ENCODE measurements around the gene PANK1. TPM values are rescaled to one million over a fixed set of nuclear protein-coding genes. Genes with fewer than 3 reads are reported as not detected.
"Not testable (repeated sequence)": the region's sequence is repeated elsewhere in the genome, so short reads cannot be mapped to it uniquely, and the experiment has no call there.

Gene PANK1
- total RNA-seq, 2 experiments from 2014 or later: 6.2 to 7.8 TPM

GRCh38 chr10:89625041-89625765, 19.8 kb downstream of the PANK1 start:
- Mint-ChIP-seq H3K27ac (no peak overlapping the region), H3K4me3 (no peak overlapping the region), H3K4me1 (no peaks in the 10 kb centered on the region), H3K27me3 (no peaks in the 10 kb centered on the region), H3K36me3 (peaks cover 9% of the 10 kb centered on the region), H3K9me3 (ENCODE audit: low read depth) (peaks cover 4% of the 10 kb centered on the region)
- CTCF ChIA-PET: no interaction called here
- DNase-seq (no peak), ATAC-seq (no peak)

- Mint-ChIP-seq H3K27ac (no peak overlapping the region), H3K9me3 (ENCODE audit: low read depth) (peaks cover 6% of the 10 kb centered on the region), H3K4me1 (no peaks in the 10 kb centered on the region), H3K4me3 (no peak overlapping the region), H3K27me3 (peaks cover 4% of the 10 kb centered on the region), H3K36me3 (peaks cover 12% of the 10 kb centered on the region)
- no peak for DNase-seq
- CTCF ChIA-PET: no interaction called here
- ATAC-seq: no peak
These were observed 21.0 kb downstream of the PANK1 start for GRCh38 chr10:89624020-89624419.

GRCh38 chr10:89622151-89622550, 22.9 kb downstream of the PANK1 start:
- no peak for DNase-seq
- Mint-ChIP-seq H3K4me3 (no peak overlapping the region), H3K9me3 (ENCODE audit: low read depth) (peaks cover 6% of the 10 kb centered on the region), H3K36me3 (peaks cover 12% of the 10 kb centered on the region), H3K27ac (no peak overlapping the region), H3K4me1 (no peaks in the 10 kb centered on the region), H3K27me3 (peaks cover 4% of the 10 kb centered on the region)
- ATAC-seq: no peak
- CTCF ChIA-PET: no interaction called here

- Mint-ChIP-seq H3K27ac (no peak overlapping the region), H3K4me1 (no peaks in the 10 kb centered on the region), H3K4me3 (no peak overlapping the region), H3K36me3 (peaks cover 12% of the 10 kb centered on the region), H3K27me3 (peaks cover 4% of the 10 kb centered on the region), H3K9me3 (ENCODE audit: low read depth) (peaks cover 6% of the 10 kb centered on the region)
- CTCF ChIA-PET: no interaction called here
- DNase-seq (no peak), ATAC-seq (no peak)
These were observed 23.6 kb downstream of the PANK1 start for GRCh38 chr10:89621438-89621837.

- H3K9me3 Mint-ChIP-seq (ENCODE audit: low read depth); DNase-seq; H3K4me3 Mint-ChIP-seq; H3K4me1 Mint-ChIP-seq; H3K27ac Mint-ChIP-seq; ATAC-seq; CTCF ChIA-PET; H3K27me3 Mint-ChIP-seq: not testable (repeated sequence)
- peaks cover 11% of the 10 kb centered on the region for H3K36me3 Mint-ChIP-seq
These were observed 24.7 kb downstream of the PANK1 start for GRCh38 chr10:89620296-89620695.

GRCh38 chr10:89615824-89616223, 29.2 kb downstream of the PANK1 start:
- CTCF ChIA-PET: no interaction called here

GRCh38 chr10:89615112-89615511, 29.9 kb downstream of the PANK1 start:
- Mint-ChIP-seq H3K4me1 (peaks cover 3% of the 10 kb centered on the region), H3K9me3 (ENCODE audit: low read depth) (peaks cover 3% of the 10 kb centered on the region), H3K27ac (no peak overlapping the region), H3K36me3 (peaks cover 5% of the 10 kb centered on the region), H3K4me3 (no peak overlapping the region), H3K27me3 (peaks cover 8% of the 10 kb centered on the region)
- ATAC-seq (no peak), DNase-seq (no peak)
- CTCF ChIA-PET: no interaction called here

More at GRCh38 chr10:89615824-89616223, 29.2 kb downstream of the PANK1 start:
- no peak for DNase-seq
- Mint-ChIP-seq H3K4me1 (peaks cover 3% of the 10 kb centered on the region), H3K4me3 (no peak overlapping the region), H3K9me3 (ENCODE audit: low read depth) (peaks cover 6% of the 10 kb centered on the region), H3K27me3 (peaks cover 8% of the 10 kb centered on the region), H3K27ac (no peak overlapping the region), H3K36me3 (peaks cover 8% of the 10 kb centered on the region)
- no peak for ATAC-seq

- Mint-ChIP-seq H3K4me1 (peaks cover 3% of the 10 kb centered on the region), H3K4me3 (no peak overlapping the region), H3K27me3 (peaks cover 3% of the 10 kb centered on the region), H3K36me3 (peaks cover 1% of the 10 kb centered on the region), H3K27ac (no peak overlapping the region), H3K9me3 (ENCODE audit: low read depth) (no peaks in the 10 kb centered on the region)
- no peak for ATAC-seq
- no peak for DNase-seq
- CTCF ChIA-PET: interaction anchor here (0.6 kb wide), 1 partner anchor 1775 kb away, joined by 4 read pairs; no protein-coding TSS in a partner anchor
These were observed 31.5 kb downstream of the PANK1 start for GRCh38 chr10:89613582-89613981.

GRCh38 chr10:89611282-89611681, 33.8 kb downstream of the PANK1 start:
- Mint-ChIP-seq H3K9me3 (ENCODE audit: low read depth) (no peaks in the 10 kb centered on the region), H3K27ac (no peak overlapping the region), H3K36me3 (peaks cover 1% of the 10 kb centered on the region), H3K4me3 (no peak overlapping the region), H3K27me3 (peaks cover 3% of the 10 kb centered on the region), H3K4me1 (peaks cover 3% of the 10 kb centered on the region)
- no peak for DNase-seq
- CTCF ChIA-PET: no interaction called here
- ATAC-seq: no peak

GRCh38 chr10:89609833-89610346, 35.2 kb downstream of the PANK1 start:
- no peaks in the 10 kb centered on the region for H3K4me1 Mint-ChIP-seq
- H3K27me3 Mint-ChIP-seq: peaks cover 3% of the 10 kb centered on the region
- no peak overlapping the region for H3K4me3 Mint-ChIP-seq
- DNase-seq (no peak), ATAC-seq (no peak)
- peaks cover 1% of the 10 kb centered on the region for H3K36me3 Mint-ChIP-seq
- no peak overlapping the region for H3K27ac Mint-ChIP-seq
- no peaks in the 10 kb centered on the region for H3K9me3 Mint-ChIP-seq (ENCODE audit: low read depth)
- CTCF ChIA-PET: interaction anchor here (1.0 kb wide), 1 partner anchor 23 kb away, joined by 3 read pairs; no protein-coding TSS in a partner anchor

GRCh38 chr10:89604200-89604599, 40.8 kb downstream of the PANK1 start:
- Mint-ChIP-seq H3K27me3 (no peaks in the 10 kb centered on the region), H3K9me3 (ENCODE audit: low read depth) (no peaks in the 10 kb centered on the region), H3K27ac (no peak overlapping the region), H3K4me3 (no peak overlapping the region), H3K36me3 (no peaks in the 10 kb centered on the region), H3K4me1 (no peaks in the 10 kb centered on the region)
- DNase-seq: no peak
- ATAC-seq: no peak
- CTCF ChIA-PET: no interaction called here

GRCh38 chr10:89602919-89603318, 42.1 kb downstream of the PANK1 start:
- DNase-seq (no peak), ATAC-seq (no peak)
- Mint-ChIP-seq H3K9me3 (ENCODE audit: low read depth) (no peaks in the 10 kb centered on the region), H3K4me3 (no peak overlapping the region), H3K36me3 (peaks cover 2% of the 10 kb centered on the region), H3K4me1 (no peaks in the 10 kb centered on the region), H3K27ac (no peak overlapping the region), H3K27me3 (no peaks in the 10 kb centered on the region)
- CTCF ChIA-PET: no interaction called here

GRCh38 chr10:89601728-89602361, 43.2 kb downstream of the PANK1 start:
- CTCF ChIA-PET: no interaction called here
- no peak for ATAC-seq
- H3K9me3 Mint-ChIP-seq (ENCODE audit: low read depth): no peaks in the 10 kb centered on the region
- H3K4me1 Mint-ChIP-seq: no peaks in the 10 kb centered on the region
- H3K27ac Mint-ChIP-seq: no peak overlapping the region
- no peak overlapping the region for H3K4me3 Mint-ChIP-seq
- no peak for DNase-seq
- H3K36me3 Mint-ChIP-seq: peaks cover 2% of the 10 kb centered on the region
- H3K27me3 Mint-ChIP-seq: no peaks in the 10 kb centered on the region

- H3K9me3 Mint-ChIP-seq (ENCODE audit: low read depth): no peaks in the 10 kb centered on the region
- no peak overlapping the region for H3K4me3 Mint-ChIP-seq
- no peak overlapping the region for H3K27ac Mint-ChIP-seq
- no peak for ATAC-seq
- peaks cover 2% of the 10 kb centered on the region for H3K36me3 Mint-ChIP-seq
- CTCF ChIA-PET: no interaction called here
- DNase-seq: no peak
- H3K4me1 Mint-ChIP-seq: no peaks in the 10 kb centered on the region
- H3K27me3 Mint-ChIP-seq: no peaks in the 10 kb centered on the region
These were observed 45.0 kb downstream of the PANK1 start for GRCh38 chr10:89600041-89600440.
